Daoy (cell line): Measurements from ENCODE around the gene THAP10. TPM values are rescaled to one million over a fixed set of nuclear protein-coding genes. Genes with fewer than 3 reads are reported as not detected.
A peak's percentile ranks its signal among the peaks of the same experiment; 100 is the strongest.
"Not testable (repeated sequence)": the region's sequence is repeated elsewhere in the genome, so short reads cannot be mapped to it uniquely, and the experiment has no call there.

Source experiments
- DNase-seq: peaks from one replicate; pipeline ENCODE4 v3.0.0-alpha.2; 2015; ENCODE audit warnings: low read depth
- total RNA-seq: library from RNA; depleted of rRNA; stranded (reverse); fragments of >200 nt; shearing (Covaris generic); gene quantifications from 2 replicates; pipeline ENCODE4 v1.2.3, GENCODE V29; 2014

The THAP10 gene
- total RNA-seq, 1 experiment from 2014 or later = 9.6 TPM

DNA sequence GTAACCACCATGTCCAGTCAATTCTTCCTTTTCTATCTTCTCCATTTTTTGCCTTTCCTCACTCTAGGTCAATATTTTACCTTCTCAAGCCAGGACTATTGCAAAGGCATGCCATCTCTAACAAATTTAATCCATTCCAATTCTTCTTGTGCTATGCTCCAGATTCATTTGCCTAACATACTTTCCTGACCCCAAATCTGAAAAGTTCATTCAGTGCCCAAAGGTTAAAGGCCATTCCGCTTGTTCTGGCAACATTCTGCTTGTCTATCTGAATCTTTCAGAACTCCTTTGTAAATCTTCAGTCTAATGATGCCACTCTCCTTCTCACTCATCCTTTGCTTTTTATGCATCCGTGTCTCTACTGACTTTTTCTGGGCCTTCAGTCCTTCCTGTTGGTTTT lies 15.6 kb downstream of the THAP10 start:
- no peak for DNase-seq

DNA sequence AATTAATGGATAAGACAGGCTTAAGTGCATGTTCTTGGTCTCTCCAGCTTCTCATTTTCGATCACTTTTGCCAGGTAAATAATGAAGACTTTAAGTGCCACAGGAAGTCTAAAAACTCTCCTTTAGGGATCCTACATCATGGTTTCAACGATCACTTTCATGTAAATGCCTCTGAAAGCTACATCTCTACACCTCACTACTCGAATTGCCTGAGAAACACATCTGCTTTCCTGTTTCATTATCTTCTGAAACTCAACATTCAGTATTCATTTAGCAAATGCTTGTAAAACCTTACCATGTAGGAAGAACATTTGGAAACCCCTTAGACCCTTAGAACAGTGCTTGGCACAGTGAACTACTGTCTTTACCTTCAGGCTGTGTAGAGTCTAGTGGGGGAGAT lies 16.2 kb downstream of the THAP10 start:
- no peak for DNase-seq

DNA sequence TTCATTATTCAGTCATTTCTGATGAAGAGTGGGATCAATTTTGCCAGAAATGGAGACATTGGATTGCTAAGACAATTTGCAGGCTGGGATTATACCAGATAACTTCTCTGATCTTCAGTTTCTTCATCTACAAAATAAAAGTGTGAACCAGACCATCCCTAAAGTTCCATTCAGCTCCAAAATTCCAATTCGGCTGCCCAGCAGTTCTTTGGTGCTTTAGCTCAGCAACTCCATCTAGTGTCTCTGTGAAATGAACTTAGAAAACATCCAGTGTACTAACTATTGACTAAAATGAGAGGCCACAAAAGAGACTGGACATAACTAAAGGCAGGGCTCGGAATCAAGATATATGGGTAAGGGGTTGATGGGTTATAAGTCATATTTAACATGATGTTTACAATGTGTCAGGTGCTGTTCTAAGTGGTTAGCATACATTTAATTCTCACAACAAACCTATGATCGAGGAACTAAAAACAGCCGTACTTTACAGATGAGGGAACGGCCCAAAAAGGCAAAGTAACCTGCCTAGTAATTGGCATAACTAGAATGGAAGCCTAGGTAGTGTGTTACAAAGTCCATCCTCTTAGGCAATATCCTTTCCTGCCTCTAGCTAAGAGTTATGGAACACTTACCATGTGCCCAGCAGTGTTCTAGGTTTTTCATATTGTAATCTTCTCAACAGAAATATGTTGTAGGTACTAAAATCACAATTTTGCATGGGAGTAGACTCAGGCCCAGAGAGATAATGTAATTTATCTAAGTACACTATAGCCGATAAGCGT lies 17.0 kb downstream of the THAP10 start:
- peak; percentile 10 for DNase-seq

DNA sequence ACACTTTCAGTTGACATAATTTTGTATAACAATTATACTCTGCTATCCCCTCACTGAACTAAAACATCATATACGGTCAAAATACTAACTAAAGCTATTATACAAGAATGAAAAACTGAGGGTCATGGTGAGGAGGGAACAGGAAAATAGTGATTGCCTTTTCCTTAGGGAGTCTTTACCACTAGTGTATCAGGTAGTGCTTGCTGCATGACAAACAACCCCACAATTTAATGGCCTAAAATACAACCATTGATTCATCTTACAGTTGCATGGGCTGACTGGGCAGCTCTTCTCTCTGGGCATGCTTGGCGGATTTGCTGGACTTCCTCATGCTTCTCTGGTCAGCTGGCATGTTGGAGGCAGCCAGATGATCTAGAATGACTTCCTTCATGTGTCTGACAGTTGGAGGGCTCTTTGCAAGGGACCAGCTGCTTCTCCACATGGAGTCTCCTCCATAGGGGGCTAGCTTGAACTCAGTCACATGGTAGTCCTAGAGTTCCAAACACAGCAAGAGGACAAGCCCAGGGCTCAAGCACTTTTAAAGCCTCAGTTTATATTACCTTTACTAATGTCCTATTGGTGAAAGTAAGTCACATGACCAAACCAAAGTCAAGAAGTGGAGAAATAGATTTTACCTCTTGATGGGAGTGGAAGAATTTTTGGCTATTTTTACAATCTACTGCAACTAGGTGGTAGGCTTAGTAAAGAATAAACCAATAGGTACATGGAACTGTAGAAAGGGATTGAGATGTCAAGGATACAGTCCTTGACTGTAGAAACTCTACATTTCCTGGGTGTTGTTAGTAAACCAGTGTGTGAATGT lies 18.8 kb downstream of the THAP10 start:
- no peak for DNase-seq

DNA sequence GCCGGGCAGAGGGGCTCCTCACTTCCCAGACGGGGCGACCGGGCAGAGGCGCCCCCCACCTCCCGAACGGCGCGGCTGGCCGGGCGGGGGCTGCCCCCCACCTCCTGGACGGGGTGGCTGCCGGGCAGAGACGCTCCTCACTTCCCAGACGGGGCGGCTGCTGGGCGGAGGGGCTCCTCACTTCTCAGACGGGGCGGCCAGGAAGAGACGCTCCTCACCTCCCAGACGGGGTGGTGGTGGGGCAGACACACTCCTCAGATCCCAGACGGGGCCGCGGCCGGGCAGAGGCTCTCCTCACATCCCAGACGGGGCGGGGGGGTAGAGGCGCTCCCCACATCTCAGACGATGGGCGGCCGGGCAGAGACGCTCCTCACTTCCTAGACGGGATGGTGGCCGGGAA lies 20.7 kb downstream of the THAP10 start:
- not testable (repeated sequence) for DNase-seq

DNA sequence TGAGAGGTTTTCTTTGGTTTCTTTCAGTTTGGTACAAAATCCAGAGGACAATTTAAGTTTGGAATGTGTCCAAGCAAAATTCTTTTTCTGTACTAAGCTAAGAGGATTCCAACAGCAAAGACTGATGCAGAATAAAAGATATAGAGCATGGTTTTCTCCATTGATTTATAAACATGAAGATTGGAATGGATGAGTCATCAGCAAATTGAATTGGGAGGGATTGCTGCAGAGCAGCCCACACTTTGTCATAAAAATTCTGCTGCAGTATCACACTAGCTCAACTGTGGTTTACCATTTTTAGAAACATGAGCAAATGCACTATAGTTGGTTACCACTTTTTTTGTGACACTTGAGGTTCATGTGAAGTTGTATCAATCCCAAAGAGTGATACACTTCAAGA lies 22.2 kb downstream of the THAP10 start:
- no peak for DNase-seq

DNA sequence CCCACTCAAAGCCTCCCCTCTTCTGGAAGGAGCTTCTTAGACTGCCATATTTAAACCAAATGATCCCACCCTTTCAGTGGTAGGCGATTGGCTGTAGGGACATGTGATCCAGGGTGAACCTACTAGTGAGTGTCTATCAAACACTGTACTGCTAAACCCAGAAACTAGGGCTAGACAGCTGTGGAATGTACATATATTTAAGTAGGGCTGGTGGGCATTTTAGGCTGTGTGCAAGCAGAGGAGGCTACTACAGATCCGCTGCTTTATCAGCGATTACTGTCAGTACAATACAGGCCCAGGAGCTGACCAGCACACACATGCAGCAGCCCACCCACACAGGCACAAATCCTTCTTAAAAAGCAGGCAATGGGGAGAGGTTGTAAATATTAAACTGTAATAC lies 22.9 kb downstream of the THAP10 start:
- no peak for DNase-seq

DNA sequence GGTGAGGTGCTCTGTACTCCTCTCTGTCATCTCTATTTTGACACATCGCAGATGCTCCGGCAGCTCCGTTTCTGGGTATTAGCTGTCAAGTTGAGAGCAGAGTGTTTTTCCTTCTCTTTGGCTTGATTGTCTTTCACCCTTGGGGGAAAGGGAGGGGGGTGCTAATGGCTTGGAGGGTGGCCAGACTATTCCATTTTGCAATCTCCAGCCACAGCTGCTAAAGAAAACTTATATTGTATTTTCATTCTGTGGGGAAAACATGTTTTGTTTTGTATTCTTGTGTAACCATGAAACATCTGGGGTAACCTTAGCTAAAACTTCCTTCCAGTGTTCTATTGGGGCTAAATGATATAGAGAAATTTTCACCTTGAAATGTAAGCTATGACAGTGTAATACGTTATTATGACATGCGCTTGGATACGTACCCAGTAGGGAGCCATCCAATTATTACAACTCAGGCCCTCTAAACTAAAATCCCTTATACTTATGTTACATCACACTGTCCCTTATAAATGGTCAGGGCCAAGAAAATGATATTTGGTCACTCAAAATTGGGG lies 24.2 kb downstream of the THAP10 start:
- peak; percentile 7 for DNase-seq

DNA sequence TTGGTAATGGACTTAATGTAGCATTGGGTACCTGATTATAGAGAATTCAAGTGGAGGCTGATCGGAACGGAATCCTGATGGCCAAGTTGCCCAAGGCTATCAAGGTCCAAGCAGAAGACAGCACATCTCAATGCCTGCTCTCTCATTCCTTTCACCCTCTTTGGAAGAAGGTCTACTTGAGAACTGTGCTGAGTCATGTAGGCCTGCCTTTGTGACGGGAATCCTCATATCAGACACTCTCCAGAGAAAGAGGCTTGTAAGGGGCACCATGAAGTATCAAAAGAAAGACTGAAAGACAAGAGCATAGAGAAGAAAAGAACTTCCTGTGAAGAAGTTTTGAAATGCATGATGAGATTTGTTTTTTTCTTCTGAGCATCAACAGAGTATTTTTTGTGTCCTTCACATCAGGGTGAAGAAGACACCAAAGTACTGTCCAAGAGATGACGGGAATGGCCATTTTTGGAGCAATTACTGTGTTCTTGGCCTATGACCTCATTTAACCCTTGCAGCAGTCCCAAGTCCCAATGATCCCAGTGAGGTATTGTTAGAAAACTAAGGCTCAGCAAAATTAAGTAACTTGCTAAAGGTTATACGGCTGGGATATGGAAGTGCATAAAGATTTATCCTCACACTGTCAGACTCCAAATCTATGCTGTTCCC lies 25.1 kb downstream of the THAP10 start:
- no peak for DNase-seq

DNA sequence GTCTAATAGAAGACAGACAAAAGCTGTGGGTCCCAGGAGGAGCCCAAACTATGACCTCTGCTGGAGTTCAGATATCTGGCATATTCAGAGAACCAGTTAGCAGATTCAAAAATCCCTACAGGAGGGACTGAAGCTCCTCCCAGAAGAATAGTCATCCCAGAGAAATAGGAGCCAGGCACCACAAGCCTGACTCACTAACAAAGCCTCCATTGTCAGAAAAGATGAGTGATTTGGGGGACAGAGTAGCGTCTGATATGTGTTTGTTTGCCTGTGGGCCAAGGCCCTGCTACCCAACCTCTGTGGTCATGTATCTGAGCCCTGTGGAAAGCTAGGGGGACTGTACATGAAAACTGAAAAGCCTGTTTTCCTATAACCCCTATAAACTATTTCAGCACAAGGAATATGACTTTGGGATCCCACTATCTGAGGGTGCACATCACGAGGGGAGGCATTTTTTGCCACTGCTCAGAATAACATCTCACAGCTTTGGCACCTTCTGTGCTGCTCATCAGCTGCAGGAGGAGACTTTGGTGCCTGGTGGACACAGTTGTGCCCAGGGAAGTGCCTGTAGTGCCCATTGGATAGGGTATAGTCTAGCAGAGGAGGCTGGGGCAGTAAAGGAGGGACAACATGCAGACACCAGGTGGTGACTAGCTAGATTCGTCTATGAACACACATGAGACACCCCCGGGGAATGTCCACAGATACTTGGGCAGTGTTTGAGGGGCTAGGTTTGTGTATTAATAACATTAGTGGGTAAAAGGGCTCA lies 28.6 kb downstream of the THAP10 start:
- DNase-seq = peak; percentile 86

DNA sequence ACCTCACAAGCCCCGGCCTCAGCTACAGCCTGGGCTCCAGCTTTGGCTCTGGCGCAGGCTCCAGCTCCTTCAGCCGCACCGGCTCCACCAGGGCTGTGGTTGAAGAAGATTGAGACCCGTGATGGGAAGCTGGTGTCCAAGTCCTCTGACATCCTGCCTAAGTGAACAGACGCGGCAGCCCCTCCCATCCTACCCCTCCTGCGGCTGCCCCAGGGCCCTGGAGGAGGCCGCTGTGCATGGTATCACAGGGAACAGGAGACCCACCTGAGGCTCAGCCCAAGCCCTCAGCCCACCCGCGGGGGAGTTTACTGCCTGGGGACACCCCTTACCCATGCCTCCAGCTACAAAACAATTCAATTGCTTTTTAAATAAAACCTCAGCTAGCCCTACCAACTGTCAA lies 32.2 kb downstream of the THAP10 start:
- no peak for DNase-seq

DNA sequence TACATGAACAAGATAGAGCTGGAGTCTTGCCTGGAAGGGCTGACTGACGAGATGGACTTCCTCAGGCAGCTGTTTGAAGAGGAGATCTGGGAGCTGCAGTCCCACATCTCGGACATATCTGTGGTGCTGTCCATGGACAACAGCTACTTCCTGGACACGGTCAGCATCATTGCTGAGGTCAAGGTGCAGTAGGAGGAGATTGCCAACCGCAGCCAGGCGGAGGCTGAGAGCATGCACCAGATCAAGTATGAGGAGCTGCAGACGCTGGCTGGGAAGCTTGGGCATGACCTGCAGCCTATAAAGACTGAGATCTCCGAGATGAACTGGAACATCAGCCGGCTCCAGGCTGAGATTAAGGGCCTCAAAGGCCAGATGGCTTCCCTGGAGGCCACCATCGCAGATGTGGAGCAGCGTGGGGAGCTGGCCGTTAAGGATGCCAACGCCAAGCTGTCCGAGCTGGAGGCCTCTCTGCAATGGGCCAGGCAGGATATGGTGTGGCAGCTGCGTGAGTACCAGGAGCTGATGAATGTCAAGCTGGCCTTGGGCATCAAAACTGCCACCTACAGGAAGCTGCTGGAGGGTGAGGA lies 32.8 kb downstream of the THAP10 start:
- no peak for DNase-seq

DNA sequence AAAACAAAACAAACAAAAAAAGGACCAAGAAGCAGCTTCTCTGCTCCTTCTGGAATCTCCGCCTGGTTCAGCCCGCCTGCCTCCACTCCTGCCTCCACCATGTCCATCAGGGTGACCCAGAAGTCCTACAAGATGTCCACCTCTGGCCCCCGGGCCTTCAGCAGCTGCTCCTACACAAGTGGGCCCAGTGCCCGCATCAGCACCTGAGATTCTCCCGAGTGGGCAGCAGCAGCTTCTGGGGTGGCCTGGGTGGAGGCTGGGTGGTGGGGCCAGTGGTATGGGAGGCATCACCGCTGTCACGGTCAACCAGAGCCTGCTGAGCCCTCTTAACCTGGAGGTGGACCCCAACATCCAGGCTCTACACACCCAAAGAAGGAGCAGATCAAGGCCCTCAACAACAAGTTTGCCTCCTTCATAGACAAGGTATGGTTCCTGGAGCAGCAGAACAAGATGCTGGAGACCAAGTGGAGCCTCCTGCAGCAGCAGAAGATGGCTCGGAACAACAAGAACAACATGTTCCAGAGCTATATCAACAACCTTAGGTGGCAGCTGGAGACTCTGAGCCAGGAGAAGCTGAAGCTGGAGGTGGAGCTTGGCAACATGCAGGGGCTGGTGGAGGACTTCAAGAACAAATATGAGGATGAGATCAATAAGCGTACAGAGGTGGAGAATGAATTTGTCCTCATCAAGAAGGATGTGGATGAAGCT lies 33.5 kb downstream of the THAP10 start:
- not testable (repeated sequence) for DNase-seq

DNA sequence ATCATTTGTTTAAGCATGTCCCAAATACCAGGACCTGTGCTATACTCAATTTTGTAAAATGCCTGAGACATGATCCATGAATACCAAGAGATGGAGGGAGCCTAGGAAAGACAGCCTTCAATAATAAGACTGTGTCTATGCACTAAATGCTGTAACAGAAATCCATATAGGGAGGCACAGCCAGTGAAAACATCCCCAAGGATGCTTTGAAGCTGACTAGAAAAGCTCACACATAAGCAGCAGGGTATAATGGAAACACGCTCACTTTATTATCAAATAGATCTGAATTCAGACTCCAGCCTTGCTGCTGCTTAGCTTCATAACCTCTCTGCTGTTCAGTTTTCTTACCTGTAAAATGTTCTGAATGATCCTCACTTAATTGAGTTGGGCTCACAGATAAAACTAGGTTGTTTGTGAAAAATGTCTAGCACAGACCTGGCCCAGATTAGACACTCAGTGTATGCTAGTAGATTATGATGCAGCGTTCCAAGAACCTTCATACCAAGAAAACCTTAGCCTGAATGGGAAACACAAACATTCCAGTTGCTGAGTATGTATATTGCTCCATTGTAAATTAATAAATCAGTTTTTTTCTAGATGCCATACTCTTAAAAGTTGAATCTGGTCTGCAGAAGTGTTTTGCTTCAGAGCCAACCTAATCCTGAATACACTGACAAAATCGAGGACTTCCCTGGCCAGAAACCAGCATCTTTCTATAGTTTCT lies 34.5 kb downstream of the THAP10 start:
- no peak for DNase-seq

DNA sequence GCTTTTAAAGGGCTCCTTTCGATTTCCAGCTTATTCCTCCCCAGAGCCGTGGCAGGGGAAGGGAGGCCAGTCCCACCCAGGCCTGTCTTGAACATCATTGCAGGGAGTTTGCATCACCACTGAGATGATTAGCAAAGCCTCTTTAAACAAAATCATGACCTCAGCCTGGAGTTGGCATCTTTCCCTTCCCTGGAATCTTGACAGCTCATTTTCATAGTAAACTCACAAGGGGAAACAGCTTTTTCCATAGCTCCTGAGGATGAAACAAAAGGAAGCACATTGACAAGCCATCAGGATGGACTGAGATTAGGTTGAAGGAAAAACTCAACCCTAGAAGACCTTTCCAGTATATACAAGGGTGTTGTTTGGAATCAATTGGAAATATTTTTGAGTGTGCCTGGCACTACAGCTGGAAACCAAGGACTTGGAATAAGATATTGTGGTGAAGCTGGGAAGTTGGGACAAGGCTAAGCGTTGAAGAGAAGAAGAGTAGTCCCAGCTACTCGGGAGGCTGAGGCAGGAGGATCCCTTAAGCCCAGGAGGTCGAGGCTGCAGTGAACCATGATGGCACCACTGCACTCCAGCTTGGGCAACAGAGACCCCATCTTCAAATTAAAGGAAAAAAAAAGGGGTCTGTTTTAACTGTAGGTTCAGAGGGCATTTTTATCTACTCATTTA lies 35.2 kb downstream of the THAP10 start:
- DNase-seq = peak; percentile 92

DNA sequence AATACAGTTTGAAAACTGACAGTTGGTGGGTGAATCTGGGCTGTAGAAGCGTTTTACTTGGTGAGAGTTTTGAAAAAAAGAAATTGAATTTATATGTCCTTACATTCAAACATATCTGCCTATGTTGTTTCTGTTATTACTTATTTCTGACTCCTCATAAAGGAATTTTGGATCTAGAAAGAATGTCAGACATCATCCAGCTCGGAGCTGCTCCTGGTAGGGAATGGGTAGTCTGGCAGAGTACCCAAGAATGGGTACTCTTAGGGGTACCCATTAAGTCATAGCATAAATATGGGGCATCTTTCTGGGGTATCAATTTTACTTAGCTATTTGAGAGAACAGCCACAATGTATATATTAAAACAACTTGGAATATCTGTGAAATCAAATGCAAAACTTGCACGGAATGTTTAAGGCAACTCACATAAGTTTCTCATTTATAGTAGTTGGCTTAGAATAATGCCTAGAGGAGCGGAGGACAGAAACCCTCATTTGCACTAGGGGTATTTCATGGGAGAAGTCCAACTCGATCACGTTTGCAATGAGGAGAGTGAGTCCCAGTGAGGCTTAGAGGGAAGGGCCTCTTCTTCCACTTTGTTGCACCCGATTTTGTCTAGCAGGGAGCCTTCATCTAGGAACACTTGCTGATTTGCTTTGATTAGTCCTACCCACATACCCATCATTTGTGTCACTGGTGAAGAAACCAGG lies 35.9 kb downstream of the THAP10 start:
- peak; percentile 17 for DNase-seq

DNA sequence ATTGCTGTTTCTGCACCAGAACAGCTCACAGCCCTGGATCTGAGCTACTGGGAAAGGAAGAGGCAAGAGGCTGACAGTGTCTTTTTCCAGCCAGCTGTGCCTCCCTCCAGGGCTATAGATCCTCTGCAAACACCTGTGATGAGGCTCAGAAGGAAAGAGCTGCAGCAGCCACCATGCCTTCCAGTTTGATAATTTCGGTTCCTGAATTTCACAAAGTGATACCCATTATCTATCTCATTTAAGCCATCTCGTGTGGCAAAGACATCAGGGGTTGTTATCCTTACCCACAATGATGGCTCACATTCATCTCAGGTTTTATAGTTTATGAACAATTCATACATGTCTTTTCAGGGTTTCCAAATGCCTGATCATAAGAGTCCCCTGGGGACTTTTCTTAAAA lies 36.5 kb downstream of the THAP10 start:
- no peak for DNase-seq

DNA sequence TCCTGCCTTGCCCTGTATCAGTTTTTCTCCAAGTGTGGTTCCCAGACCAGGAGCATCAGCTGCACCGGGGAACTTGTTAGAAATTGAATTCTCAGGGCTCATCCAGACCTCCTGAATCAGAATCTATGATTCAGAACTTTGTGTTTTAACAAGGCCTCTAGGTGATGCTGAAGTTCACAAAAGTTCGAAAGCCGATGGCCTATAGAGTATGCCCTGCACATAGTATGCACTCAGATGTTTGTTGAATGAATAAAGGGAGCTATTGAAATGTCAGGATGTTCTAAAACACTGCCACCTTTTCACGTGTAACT lies 37.6 kb downstream of the THAP10 start:
- peak; percentile 27 for DNase-seq
